Jurkat, Clone E6-1 (cell line): Measurements from ENCODE around the gene IL1RAPL1.

Experiments used
- DNase-seq: peaks from one replicate; pipeline ENCODE4 v3.0.0-alpha.2; 2011; ENCODE audit warnings: low read depth, low spot score
- H3K4me3 ChIP-seq: 2 replicates; pipeline ENCODE4 v1.5.1; 2011; ENCODE audit warnings: mild to moderate bottlenecking, low read length, control low read depth, moderate library complexity

Gene IL1RAPL1

DNA sequence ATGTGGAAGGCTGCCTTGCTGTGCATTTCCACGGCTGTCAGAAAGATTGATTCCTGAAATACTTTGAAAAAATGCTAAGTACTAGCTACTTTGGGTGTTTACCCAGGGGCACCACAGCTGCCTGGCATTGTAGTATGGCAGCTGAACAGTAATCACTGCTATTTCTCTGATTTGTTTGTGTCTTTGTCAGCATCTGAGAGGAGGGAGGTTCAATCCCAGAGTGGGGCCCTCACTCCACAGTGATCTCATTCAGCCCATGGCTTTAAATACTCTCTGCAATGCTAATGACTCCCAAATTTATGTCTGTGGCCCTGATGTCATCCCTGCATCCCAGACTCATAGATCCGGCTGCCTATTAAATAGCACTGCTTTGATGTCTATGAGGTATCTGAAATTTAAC, 1052.9 kb downstream of the IL1RAPL1 start:
- H3K4me3 ChIP-seq: no peak overlapping the region
- no peak for DNase-seq

DNA sequence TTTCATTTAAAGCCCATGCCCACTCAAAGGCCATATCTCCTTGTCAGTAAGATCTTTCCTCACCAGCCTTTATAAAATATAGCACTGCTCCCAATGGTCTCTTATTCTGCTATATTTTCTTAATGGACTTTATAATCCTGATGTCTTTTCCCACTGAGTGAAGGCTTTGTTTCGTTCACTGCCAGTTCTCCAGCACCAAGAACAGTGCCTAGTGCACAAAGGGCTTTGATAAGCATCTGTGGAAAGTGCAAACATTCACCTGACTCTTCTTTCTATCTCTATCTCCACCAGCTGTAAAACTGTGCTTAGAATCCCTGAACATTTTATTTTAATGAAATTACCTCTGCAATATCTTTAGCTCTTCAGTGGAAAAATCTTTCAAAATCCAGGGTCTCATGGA, 1054.2 kb downstream of the IL1RAPL1 start:
- H3K4me3 ChIP-seq: no peak overlapping the region
- DNase-seq: no peak

DNA sequence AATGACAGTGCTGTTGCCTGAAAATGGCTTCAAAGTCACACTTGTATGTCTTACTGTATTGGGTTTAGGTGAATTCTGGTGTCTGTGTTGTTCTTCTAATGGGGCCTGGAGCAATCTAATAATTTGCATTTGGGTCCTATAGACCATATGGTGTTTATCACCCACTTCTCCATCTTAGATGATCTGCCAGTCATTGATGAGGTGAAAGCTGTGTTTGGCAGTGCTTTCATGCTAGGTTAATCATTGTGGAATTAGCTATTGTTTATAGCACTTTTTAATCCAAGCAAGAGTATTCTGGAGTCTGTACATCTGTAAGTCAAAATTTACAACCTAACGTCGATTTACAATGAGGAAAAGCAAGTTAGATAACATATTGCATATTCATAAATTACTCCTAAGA, 1055.9 kb downstream of the IL1RAPL1 start:
- H3K4me3 ChIP-seq: no peak overlapping the region
- no peak for DNase-seq

DNA sequence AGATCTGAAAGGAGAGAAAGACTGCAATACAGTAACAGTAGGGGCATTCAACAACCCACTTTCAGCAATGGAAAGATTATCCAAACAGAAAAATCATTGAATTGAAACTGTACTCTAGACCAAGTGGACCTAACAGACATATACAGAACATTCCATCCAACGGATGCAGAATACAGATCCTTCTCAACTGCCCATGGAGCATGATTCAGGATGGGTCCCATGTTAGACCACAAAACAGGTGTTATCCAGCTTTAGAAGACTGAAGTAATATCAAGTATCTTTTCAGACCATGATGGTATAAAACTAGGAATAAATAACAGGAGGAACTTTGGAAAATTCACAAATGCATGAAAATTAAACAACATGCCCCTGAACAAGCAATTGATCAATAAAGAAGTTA, 1060.9 kb downstream of the IL1RAPL1 start:
- H3K4me3 ChIP-seq: no peak overlapping the region
- DNase-seq: no peak

DNA sequence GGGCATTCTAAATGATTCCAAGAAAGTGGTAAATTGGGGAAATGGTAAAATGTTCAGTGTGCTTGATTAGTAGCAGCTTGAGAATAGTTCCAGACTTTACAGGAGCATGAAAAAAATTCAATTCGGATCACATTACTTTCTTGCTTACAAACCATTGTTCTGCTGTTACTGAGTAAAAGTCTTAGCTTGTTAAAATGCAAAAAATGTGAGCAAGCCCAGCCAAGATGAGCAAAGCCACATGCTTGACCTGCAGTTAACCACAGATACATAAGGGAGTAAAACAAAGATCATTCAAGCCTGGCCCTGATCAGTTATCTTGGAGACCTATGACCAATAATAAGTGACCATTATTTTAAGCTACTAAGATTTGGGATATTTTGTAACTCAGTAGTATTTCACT, 1065.2 kb downstream of the IL1RAPL1 start:
- DNase-seq: no peak

DNA sequence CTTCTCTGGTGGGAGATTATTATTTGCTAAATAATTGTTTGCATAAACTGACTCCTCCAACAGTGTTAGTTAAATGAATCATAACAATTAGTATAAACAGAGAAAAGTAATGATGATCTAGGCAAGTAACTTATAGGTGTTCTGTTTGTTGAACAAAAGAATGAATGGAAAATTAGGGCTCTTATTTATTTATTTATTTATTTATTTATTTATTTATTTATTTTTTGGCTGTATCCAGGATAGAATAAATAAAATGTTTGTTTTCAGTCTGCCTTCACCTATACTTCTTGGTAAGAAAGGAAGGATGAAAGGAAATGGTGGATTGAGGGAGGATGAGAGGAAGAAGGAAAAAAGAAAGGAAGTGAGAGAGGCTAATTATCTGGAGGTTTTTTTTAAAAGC, 1066.5 kb downstream of the IL1RAPL1 start:
- DNase-seq: no peak
- H3K4me3 ChIP-seq: no peak overlapping the region

More for the DNA sequence above, 1065.2 kb downstream of the IL1RAPL1 start:
- no peak overlapping the region for H3K4me3 ChIP-seq

DNA sequence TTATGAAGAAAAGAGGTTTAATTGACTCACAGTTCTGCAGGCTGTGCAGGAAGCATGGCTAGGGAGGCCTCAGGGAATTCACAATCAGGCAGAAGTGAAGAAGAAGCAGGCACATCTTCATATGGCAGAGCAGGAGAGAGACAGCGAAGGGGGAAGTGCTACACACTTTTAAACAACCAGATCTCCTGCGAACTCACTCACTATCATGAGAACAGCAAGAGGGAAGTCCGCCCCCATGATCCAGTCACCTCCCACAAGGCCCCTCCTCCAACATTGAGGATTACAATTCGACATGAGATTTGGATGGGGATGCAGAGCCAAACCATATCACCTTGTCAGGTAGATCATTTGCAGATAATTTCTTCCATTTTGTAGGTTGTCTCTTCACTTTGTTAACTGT, 1072.7 kb downstream of the IL1RAPL1 start:
- DNase-seq: no peak
- H3K4me3 ChIP-seq: no peak overlapping the region

DNA sequence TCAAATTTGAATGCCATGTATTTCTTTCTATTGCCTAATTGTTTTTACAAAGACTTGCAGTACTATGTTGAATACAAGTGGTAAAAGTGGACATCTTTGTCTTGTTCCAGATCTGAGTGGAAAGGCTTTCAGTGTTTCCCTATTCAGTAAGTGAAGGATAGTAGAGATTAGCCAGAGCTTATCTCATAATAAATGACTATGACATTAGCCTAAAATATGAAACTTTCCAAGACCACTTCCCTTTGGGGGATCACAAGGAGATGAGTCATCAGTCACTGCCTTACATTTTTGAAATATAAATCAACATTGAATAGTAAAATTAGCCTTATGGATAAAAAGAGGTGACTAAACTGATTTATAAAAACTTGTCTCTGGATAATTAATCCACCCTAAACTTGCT, 1074.0 kb downstream of the IL1RAPL1 start:
- no peak for DNase-seq
- no peak overlapping the region for H3K4me3 ChIP-seq

DNA sequence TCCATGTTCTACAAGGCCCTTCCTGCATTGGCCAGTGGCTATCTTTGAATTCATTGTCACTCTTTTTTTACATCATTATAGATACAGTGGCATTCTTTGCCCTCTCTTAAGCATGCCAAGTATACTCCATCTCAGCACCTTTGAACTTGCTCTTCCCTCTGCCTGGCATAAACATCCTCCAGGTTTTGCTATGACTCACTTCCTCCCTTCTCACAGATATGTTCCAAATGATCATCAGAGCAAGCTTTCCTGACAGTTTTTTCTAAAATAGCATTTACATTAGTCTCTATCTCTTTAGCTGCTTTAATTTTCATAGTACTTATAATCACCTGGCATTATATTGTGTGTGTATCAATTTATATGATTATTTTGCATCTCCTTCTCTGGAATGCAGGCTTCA, 1074.9 kb downstream of the IL1RAPL1 start:
- no peak for DNase-seq
- H3K4me3 ChIP-seq: no peak overlapping the region

DNA sequence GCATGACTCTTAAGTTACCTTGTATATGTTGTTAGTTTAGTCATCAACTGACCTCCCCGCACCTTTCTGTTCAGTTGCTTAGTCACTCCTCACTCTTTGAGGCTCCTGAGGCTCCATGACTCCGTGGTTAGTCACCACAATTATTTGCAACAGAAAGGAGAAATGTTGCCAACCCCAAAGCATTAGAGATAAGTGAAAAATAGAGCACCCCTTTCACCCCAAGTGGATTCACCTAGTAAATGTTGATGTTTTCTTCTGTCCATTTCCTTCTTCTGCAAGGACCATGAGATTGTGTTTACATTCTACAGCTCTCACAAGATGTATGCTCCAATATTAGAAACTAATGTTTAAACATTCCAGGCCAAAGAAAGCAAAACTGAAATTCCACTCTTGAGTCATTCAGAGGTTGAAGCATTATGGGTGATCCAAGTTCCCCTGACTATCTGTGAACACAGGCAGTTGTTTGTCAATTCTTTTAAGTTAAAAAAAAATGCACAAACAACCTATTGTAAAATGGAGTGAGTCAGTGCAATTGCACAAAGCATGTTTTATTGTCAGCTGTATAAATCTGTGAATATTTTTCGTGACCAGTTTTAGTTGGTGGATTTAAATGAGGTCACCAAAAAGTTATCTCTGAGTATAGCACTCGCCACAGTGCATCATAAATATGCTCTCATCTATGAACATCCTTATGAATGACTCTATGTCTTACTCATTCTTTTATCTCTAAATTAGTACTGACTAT, 1075.7 kb downstream of the IL1RAPL1 start:
- no peak overlapping the region for H3K4me3 ChIP-seq
- DNase-seq: no peak

DNA sequence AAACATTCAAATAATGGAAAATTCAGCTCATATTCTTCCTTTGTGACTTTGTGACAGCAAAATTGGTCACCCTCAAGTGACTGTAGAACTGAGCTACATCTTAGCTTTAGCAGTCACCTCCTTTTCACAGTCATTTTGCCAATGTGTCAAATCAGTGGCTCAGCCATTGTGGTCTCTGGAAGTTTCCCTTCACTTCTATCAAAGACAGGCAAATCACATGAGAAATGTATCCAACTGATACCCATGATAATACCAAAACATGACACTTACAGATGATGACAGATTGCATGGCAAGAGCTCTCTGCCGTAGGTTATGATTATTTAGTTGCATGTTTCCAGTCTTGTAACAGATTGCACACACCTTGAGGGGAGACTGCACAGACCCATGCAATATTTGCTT, 1078.3 kb downstream of the IL1RAPL1 start:
- DNase-seq: no peak
- H3K4me3 ChIP-seq: no peak overlapping the region

DNA sequence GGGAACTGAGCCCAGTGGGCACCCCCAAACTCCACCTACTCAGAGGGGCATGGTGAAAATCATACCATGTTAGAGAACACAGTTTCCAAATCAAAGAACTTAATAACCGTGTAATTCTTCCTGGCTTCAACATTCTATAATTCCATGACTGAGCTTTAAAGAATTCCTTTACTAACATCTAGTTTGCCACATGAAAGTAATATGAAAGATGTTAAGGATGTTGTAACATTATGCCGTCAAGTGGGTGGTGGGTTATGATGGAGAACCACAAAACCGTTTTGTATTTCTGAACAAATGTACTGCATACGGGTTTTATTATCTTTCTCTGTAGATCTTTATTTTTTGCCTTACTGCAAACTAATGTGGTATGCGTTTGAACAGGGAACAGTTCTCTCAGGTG, 1079.1 kb downstream of the IL1RAPL1 start:
- DNase-seq: no peak

DNA sequence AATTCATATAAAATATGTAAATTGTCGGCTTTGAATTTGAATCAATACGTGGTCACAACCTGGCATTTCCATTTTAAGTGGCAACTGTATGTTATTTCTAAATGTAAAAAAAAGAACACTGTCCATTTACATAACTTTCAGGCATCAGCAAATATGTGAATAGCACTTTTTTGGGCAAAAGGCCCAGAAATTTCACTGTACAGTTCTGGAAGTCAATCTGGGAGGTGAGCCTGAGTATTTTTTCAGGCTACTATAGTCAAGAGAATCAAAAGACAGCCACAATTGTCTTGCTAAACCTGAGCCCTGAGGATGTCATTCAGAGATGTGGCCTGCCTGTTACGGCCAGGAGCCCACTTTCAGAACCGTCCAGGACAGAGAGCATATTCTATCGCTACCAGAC, 1084.2 kb downstream of the IL1RAPL1 start:
- no peak overlapping the region for H3K4me3 ChIP-seq
- no peak for DNase-seq

More for the DNA sequence above, 1079.1 kb downstream of the IL1RAPL1 start:
- H3K4me3 ChIP-seq: no peak overlapping the region

DNA sequence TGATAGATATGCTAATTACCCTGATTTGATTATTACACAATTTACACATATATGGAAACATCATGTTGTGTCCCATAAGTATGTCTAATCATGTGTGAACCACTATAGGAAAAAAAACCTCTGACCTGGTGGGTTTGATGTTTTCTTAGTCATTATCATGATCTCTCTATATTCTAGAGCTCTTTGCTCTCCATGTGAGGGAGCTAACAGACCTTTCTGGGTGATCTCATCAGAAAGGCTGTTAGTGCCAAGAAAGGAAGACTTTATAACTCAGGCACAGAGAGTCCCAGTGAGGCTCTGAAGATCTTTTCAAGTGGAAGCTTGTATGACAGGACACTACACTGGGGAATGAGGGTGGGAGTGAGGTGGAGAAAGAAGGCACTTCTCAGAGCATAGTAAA, 1100.4 kb downstream of the IL1RAPL1 start:
- no peak overlapping the region for H3K4me3 ChIP-seq
- DNase-seq: no peak

DNA sequence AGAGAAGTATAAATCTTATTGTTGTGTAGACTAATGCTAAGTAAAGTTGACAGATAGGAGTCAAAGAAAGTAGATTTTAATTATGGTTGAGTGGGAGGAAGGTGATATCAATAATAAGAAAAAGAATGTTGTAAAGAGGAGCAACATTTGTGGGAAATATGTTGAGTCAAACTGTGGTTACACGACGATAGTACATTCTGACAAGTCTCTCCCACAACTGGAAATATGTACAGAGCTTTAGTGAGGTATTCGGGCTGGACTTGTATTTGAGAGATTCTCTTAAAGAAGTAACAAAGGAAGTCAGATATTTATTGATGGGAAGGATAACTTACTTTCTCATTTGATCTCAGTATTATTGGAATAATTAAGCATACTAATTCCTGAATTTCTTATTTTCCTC, 1102.8 kb downstream of the IL1RAPL1 start:
- no peak for DNase-seq
- H3K4me3 ChIP-seq: no peak overlapping the region

DNA sequence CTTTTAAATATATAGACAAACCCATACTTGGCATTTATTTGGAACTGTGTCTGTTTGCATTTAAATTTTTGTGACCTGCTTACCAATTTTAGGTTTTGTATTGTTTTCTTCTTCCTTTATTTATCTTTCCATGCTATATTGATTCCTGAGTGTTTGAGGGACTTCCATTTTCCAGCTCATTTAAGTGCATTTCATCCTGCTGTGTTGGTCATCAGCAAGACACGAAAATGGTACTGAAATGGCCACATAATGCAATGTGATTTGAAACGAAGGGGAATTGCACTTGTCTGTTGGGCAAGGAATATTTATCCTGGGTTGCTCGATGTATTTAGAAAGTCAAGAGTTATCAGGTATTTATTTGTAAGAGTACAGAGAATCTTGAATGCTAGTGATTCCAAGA, 1103.8 kb downstream of the IL1RAPL1 start:
- H3K4me3 ChIP-seq: no peak overlapping the region
- DNase-seq: no peak

DNA sequence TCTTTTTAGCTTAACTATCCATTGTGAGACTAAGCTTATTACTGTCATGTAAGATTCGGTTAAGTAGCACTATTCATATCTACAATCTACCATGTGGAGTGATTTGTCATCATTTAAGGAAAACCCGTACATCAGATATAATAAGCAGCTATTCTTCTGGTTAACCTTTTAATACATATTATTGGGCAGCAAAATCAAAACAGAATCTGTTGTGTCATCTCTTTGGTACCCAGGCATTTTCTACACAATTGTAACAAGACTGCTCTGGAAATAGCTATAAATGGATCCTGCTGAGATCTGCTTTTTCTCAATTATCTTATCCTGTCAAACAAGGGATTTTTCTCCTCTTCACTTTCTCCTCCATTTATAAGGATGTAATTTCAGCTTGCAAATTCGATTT, 1106.7 kb downstream of the IL1RAPL1 start:
- H3K4me3 ChIP-seq: no peak overlapping the region
- DNase-seq: no peak

DNA sequence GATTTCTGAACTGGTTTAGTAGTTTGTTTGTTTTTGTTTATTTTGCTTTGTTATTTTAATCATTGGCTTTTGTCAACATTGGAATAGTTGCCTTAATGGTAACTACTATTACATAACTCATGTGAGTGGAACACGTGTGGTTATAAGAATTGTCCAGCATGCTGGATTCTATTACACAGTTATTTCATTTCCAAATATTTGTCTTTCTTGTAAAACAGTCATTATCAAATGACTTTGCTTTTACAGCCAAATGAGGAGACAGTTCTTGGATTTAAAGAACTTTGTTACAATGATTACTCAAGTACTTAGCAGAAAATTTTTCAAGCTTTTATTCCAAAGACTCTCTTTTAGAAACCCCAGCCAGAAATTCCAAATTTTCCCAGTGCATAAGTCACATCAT, 1112.0 kb downstream of the IL1RAPL1 start:
- DNase-seq: no peak
- no peak overlapping the region for H3K4me3 ChIP-seq

DNA sequence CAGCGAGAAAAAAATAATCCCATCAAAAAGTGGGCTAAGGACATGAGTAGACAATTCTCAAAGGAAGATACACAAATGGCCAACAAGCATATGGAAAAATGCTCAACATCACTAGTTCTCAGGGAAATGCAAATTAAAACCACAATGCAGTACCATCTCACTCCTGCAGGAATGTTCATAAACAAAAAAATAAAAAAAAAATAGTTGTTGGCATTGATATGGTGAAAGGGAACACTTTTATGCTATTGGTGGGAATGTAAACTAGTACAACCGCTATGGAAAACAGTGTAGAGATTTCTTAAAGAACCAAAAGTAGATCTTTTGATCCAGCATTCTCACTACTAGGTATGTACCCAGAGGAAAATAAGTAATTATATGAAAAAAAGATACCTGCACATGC, 1119.8 kb downstream of the IL1RAPL1 start:
- no peak for DNase-seq
- no peak overlapping the region for H3K4me3 ChIP-seq

DNA sequence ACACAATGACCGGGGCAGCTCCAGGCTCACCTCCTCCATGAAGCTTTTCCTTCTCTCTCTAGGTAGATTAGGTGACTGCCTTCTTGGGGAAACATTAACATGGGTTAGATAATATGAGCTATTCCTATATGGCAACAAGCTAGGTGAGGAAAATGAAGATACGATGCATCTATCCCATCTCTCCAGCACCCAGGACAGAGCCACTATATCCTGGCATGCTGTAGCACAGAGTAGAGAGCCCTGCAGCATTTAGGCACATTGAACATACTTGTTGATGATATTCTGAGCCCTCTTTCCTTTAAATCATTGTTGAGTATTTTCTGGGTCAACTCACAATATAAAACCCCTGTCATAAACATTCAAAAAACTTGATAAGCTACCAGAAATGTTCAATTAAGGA, 1133.9 kb downstream of the IL1RAPL1 start:
- no peak overlapping the region for H3K4me3 ChIP-seq
- no peak for DNase-seq

DNA sequence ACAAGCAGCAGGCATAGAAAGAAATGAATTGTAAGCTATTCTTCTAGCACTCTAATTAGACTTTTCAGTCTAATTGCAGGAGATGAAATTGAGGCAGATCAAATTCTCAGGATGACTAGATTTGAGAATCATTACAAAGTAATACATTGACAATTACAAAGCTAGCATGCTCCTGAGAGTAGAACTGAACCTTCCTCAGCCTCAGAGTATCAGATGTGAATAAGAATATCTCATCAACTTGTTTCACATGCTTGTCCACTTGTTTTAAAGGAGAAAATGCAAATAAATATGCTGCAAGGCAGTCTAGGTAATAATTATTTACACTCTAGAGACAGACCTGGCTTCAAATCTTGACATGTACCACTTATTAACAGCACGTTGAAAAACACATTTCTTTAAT, 1137.1 kb downstream of the IL1RAPL1 start:
- DNase-seq: no peak
- H3K4me3 ChIP-seq: no peak overlapping the region

DNA sequence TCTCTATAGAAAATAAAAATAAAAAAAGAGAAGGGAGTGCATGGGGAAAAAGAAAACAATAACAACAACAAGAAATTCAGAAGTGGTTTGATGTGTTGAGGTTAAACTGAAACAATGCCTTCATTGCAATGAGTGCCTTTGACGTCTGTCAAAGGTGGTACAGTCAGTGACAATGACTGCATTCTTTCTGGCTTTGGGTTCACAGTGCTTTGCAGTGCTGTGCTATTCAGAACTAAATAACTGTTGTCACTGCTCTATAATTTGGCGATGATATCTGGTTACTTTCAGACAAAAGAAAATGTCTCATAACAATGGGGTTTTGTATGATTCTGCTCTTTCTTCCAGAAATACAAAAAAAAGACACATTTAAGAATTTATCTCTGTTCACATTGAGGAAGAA, 1139.6 kb downstream of the IL1RAPL1 start:
- DNase-seq: no peak
- H3K4me3 ChIP-seq: no peak overlapping the region
